Measurements from ENCODE around the gene CLDND2. TPM values are rescaled to one million over a fixed set of nuclear protein-coding genes. Genes with fewer than 3 reads are reported as not detected.
A peak's percentile ranks its signal among the peaks of the same experiment; 100 is the strongest.

CLDND2 gene
- total and polyA plus RNA-seq, 12 donors: 1.2 to 2.2 (median 1.6) TPM; not detected in 2

DNA sequence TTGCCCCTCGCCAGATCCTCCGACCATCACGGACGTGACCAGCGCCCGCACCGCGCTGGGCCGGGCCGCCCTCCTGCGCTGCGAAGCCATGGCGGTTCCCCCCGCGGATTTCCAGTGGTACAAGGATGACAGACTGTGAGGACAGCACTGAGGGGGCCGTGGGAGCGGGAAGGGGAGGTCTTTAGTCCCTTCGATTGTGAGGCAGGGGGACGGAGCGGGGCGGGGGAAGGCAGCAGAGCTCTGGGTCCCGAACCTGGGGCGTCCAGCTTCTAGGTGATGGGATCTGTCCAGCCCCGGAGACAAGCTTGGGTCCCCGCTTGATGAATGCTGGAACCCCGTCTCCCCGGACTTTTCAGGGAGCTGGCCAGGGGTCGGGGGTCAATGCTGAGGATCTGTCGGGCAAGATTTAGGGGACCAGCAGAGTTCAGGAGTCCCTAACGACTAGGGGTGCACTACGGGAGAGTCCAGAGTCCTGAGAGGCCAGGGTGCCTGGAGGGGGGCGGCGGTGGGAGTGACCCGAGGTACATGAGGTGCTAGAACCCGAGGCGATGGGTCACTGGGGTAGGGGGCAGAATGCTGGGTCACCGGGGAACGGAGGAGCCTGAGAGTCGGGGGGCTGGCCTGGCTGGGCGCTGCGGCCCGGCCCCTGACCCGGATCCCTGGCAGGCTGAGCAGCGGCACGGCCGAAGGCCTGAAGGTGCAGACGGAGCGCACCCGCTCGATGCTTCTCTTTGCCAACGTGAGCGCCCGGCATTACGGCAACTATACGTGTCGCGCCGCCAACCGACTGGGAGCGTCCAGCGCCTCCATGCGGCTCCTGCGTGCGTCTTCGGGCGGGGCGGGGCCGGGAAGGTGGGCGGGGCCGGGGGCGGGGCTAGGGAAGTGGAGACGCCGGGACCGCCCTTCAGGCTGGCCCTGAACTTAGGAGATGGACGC lies 41.5 kb downstream of the CLDND2 start:
- ATAC-seq: peak in 4 of 8 donors; percentile 43 to 66 (median 55)
- WGBS, 2 donors: 2 to 3% methylated on average over 64 to 75 of the region's 75 CpGs
- H3K27me3 ChIP-seq: peaks cover 7 to 79% (median 65%) of the 10 kb centered on the region in 7 donors

DNA sequence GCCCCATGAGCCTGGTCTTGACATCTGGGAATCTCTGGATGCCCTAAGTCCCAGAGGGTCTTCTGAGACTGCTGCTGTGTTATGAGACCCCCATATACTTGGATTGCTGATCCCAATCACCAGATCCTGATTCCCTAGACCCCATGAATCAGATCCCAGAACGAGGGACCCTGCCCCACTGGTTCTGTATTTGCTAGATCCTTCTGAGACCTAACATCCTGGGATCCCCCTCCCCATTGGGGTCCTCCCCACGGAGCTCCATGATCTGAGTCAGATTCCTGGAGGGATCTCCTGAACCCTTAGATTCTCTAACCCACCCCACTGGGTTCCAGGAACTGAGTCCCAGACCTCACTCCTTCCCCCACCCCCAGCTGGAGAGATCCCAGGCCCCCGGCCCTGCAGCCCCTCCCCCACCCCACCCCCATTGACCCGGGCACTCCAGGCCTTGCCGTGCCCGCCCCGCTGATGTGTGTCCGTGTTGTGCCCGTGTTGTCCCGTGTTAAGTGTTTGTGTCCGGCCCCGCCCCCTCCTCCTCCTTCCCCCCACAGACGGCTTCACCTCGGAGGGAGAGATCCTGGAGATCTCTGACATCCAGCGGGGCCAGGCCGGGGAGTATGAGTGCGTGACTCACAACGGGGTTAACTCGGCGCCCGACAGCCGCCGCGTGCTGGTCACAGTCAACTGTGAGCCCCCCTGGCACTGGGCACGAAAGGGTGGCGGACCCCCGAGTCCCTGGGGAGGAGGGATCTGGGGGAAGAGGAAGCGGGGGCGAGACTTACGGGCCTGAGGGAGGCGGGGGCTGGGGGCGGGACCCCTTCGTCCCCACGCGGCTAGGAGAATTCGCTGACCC lies 42.4 kb downstream of the CLDND2 start:
- H3K9me3 ChIP-seq: peaks cover 0 to 5% (median 0%) of the 10 kb centered on the region in 11 donors
- intact Hi-C loops (cut with DNase I): no loop called here

More for the DNA sequence above, 41.5 kb downstream of the CLDND2 start:
- peak in 1 of 2 donors; percentile 40 for DNase-seq
- TF ChIP-seq, protein P1, sequence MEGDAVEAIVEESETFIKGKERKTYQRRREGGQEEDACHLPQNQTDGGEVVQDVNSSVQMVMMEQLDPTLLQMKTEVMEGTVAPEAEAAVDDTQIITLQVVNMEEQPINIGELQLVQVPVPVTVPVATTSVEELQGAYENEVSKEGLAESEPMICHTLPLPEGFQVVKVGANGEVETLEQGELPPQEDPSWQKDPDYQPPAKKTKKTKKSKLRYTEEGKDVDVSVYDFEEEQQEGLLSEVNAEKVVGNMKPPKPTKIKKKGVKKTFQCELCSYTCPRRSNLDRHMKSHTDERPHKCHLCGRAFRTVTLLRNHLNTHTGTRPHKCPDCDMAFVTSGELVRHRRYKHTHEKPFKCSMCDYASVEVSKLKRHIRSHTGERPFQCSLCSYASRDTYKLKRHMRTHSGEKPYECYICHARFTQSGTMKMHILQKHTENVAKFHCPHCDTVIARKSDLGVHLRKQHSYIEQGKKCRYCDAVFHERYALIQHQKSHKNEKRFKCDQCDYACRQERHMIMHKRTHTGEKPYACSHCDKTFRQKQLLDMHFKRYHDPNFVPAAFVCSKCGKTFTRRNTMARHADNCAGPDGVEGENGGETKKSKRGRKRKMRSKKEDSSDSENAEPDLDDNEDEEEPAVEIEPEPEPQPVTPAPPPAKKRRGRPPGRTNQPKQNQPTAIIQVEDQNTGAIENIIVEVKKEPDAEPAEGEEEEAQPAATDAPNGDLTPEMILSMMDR (IDR thresholded peaks at IDR 0.05): peak in 4 of 9 donors; percentile 24 to 38 (median 30)
- intact Hi-C loops (cut with DNase I): no loop called here
- peaks cover 3 to 14% (median 11%) of the 10 kb centered on the region in 9 donors for H3K4me1 ChIP-seq
- peaks cover 0 to 6% (median 0%) of the 10 kb centered on the region in 11 donors for H3K9me3 ChIP-seq
- H3K27ac ChIP-seq: no peak overlapping the region
- H3K36me3 ChIP-seq: peaks cover 0 to 3% (median 0%) of the 10 kb centered on the region in 9 donors
- peak overlapping the region in 6 of 10 donors; percentile 4 to 35 (median 14) for H3K4me3 ChIP-seq

DNA sequence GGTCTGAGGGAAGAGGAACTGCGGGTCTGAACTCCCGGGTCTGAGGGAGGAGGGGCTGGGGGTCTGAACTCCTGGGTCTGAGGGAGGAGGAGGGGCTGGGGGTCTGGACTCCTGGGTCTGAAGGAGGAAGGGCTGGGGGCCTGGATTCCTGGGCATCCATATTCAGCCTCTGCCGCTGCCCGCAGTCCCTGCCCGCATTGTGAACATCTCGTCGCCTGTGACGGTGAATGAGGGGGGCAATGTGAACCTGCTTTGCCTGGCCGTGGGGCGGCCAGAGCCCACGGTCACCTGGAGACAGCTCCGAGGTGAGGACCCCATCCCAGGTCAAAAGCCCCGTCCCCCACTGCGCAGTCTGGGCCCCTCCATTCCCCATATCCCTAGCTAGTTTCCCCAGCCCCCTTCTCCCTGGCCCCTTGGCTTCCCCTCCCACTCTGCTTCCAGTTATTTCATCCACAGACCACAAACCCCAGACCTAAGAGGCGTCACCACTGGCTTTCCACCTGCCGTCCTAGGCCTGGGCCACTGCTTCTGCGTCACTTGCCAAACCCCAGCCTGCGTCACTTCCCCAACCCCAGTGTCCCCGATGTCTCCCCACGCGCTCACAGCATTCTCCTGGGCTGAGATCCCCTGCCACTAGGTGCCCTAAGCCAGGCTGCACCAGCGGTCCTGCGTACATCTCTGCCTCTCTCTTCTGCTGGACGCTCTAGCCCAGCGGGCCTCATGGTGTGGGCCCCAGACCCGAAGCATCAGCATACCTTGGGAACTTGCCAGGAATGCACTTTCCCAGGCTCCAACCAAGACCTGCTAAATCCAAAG lies 43.4 kb downstream of the CLDND2 start:
- H3K27ac ChIP-seq: no peak overlapping the region
- no peaks in the 10 kb centered on the region for H3K9me3 ChIP-seq
- ATAC-seq (no peak), DNase-seq (no peak)
- H3K4me3 ChIP-seq: no peak overlapping the region
- TF ChIP-seq, protein P1 (IDR thresholded peaks at IDR 0.05): no peak
- no peaks in the 10 kb centered on the region for H3K36me3 ChIP-seq
- intact Hi-C loops (cut with DNase I): no loop called here
- H3K27me3 ChIP-seq: peaks cover 7 to 75% (median 63%) of the 10 kb centered on the region in 7 donors
- 75 to 79% methylated on average over 26 of the region's 26 CpGs for WGBS, 2 donors
- H3K4me1 ChIP-seq: peaks cover 3 to 14% (median 11%) of the 10 kb centered on the region in 9 donors

More for the DNA sequence above, 42.4 kb downstream of the CLDND2 start:
- H3K27ac ChIP-seq: no peak overlapping the region
- WGBS, 2 donors: 12 to 18% methylated on average over 36 of the region's 36 CpGs
- no peaks in the 10 kb centered on the region for H3K36me3 ChIP-seq
- H3K4me1 ChIP-seq: peaks cover 3 to 14% (median 11%) of the 10 kb centered on the region in 9 donors
- TF ChIP-seq, protein P1 (IDR thresholded peaks at IDR 0.05): no peak
- H3K27me3 ChIP-seq: peaks cover 7 to 84% (median 65%) of the 10 kb centered on the region in 7 donors
- no peak overlapping the region for H3K4me3 ChIP-seq
- DNase-seq (no peak), ATAC-seq (no peak)

Data from heart right ventricle (tissue), 16 donors.